Measurements from ENCODE around the gene TNFAIP8L3. TPM values are rescaled to one million over a fixed set of nuclear protein-coding genes. Genes with fewer than 3 reads are reported as not detected.

Gene TNFAIP8L3
- polyA plus RNA-seq, 2 of the 4 experiments (the other 2 are of a cell fraction), result 0.26 to 1.8 TPM

DNA sequence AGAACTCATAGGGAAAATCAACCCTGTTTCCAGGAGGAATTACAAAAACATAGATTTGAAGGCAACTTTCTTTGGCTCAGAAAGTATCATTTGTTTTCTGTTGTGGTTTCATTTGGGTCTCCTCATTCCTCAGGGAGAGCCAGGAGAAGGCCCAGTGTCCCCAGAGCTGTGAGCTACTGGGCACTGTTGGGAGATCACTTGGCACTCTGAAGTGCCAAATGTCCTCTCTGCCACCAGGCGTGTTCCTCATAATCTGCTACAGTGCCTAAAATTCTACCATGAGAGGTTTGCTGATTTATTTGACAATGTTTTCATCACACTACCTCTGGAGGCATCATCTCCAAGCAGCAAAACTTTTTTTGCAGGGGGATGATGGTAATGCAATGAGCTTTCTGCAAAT lies 17.4 kb upstream of the TNFAIP8L3 start:
- H3K4me3 ChIP-seq, result no peak overlapping the region
- ChIA-PET CTCF (interaction anchor here (1.6 kb wide), 1 partner anchor 21 kb away, joined by 4 read pairs; no protein-coding TSS in a partner anchor), POLR2A (no interaction called here)
- ATAC-seq (no peak), DNase-seq (ENCODE audit: low read depth in 1 of 2, low spot score in 1 of 2) (no peak), FAIRE-seq (no peak)
- no peak overlapping the region for H3K27ac ChIP-seq
- no peak overlapping the region for H3K4me2 ChIP-seq
- no peaks in the 10 kb centered on the region for H3K4me1 ChIP-seq
- TF ChIP-seq HDAC2 (IDR thresholded peaks at IDR 0.05) (no peak), MYC (IDR thresholded peaks at IDR 0.05; ENCODE audit: borderline replicate concordance, low read length) (no peak), FOSB (CRISPR knock-in tag; IDR thresholded peaks at IDR 0.05) (no peak), JUN (IDR thresholded peaks at IDR 0.05) (no peak), CBX8 (IDR thresholded peaks at IDR 0.05) (no peak), RCOR1 (IDR thresholded peaks at IDR 0.05; ENCODE audit: low read depth, low read length) (no peak), KDM1A (IDR thresholded peaks at IDR 0.05; ENCODE audit: low read depth) (no peak), MAZ (IDR thresholded peaks at IDR 0.05; ENCODE audit: borderline replicate concordance, low read depth, low read length) (no peak), CBX2 (IDR thresholded peaks at IDR 0.05; ENCODE audit: borderline replicate concordance, low read depth) (no peak), CEBPB (IDR thresholded peaks at IDR 0.05) (no peak)
- no peaks in the 10 kb centered on the region for H3K9me3 ChIP-seq
- WGBS (ENCODE audit: missing lambda C conversion rate), result 96% methylated on average over 1 of the region's 1 CpG

DNA sequence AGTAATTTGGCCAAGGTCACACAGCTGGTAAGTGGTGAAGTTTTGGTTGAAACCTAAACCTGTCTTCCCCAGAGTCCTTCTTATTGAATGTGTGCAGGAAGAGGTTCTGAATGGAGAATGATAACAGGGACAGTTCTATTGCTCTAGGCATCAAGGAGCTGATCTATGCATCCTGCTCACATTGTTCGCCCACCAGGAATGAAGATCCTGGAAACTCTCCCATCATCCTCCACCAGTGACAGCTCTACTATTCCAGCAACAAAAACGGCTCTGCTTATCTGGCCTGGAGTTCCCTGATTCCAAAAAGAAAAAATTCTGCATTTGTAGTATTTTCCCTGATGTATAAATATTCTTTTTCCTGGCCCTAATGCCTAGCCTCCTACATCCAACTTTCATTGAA lies 16.4 kb upstream of the TNFAIP8L3 start:
- H3K4me1 ChIP-seq, result no peaks in the 10 kb centered on the region
- no peak overlapping the region for H3K27ac ChIP-seq
- FAIRE-seq (no peak), DNase-seq (ENCODE audit: low read depth in 1 of 2, low spot score in 1 of 2) (no peak), ATAC-seq (no peak)
- POLR2A ChIA-PET, result no interaction called here
- CTCF ChIA-PET, result interaction anchor here (0.6 to 1.1 kb wide), 3 partner anchors 51 to 272 kb away, joined by 3 to 5 read pairs (median 3); no protein-coding TSS in a partner anchor
- WGBS (ENCODE audit: missing lambda C conversion rate), result 45% methylated on average over 2 of the region's 2 CpGs
- no peaks in the 10 kb centered on the region for H3K9me3 ChIP-seq
- no peak overlapping the region for H3K4me2 ChIP-seq
- no peak overlapping the region for H3K4me3 ChIP-seq
- TF ChIP-seq ZSCAN20 (CRISPR knock-in tag; IDR thresholded peaks at IDR 0.05) (no peak), FOXS1 (CRISPR knock-in tag; IDR thresholded peaks at IDR 0.05) (no peak), ZFP36 (IDR thresholded peaks at IDR 0.05; ENCODE audit: borderline replicate concordance, partially characterized antibody) (no peak), NR3C1 (IDR thresholded peaks at IDR 0.05) (no peak), CHD2 (IDR thresholded peaks at IDR 0.05; ENCODE audit: low read length, partially characterized antibody) (no peak), MYC (IDR thresholded peaks at IDR 0.05; ENCODE audit: borderline replicate concordance, low read length) (no peak), EHF (CRISPR knock-in tag; IDR thresholded peaks at IDR 0.05) (no peak), HOXA7 (CRISPR knock-in tag; IDR thresholded peaks at IDR 0.05) (no peak)
- TF ChIP-seq, protein P1, sequence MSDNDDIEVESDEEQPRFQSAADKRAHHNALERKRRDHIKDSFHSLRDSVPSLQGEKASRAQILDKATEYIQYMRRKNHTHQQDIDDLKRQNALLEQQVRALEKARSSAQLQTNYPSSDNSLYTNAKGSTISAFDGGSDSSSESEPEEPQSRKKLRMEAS (IDR thresholded peaks at IDR 0.05), result no peak

DNA sequence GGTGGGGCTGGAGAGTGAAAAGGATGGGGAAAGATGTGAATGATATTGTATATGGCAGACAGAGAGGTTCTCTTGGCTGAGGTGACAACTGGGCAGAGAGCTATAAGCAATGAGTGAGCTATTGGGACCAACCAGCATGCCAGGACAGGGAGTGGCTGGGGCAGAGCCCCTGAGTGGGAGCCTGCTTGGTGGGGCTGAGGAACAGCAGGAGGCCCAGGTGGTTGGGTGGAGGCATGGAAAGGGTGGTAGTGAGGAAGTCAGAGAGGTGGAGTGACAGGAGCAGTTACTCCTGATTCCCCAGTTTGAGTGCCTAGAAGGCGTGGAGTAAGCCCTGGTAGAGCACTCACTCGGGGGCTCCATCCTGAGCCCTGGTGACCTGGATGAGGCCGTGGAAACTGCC lies 15.5 kb upstream of the TNFAIP8L3 start:
- H3K4me2 ChIP-seq, result no peak overlapping the region
- ChIA-PET POLR2A (no interaction called here), CTCF (interaction anchor here (1.2 to 1.5 kb wide), 2 partner anchors 14 to 23 kb away, joined by 3 to 5 read pairs; no protein-coding TSS in a partner anchor)
- ATAC-seq, result no peak
- no peak for FAIRE-seq
- no peak overlapping the region for H3K27ac ChIP-seq
- no peak for DNase-seq (ENCODE audit: low read depth in 1 of 2, low spot score in 1 of 2)
- WGBS (ENCODE audit: missing lambda C conversion rate), result 55% methylated on average over 3 of the region's 3 CpGs
- H3K4me1 ChIP-seq, result no peaks in the 10 kb centered on the region
- no peaks in the 10 kb centered on the region for H3K9me3 ChIP-seq
- H3K4me3 ChIP-seq, result no peak overlapping the region
- TF ChIP-seq, protein P2, sequence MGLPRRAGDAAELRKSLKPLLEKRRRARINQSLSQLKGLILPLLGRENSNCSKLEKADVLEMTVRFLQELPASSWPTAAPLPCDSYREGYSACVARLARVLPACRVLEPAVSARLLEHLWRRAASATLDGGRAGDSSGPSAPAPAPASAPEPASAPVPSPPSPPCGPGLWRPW (IDR thresholded peaks at IDR 0.05), result no peak
- TF ChIP-seq KDM1A (IDR thresholded peaks at IDR 0.05; ENCODE audit: low read depth), result no peak
- no peak for TF ChIP-seq NPAS2 (CRISPR knock-in tag; IDR thresholded peaks at IDR 0.05; ENCODE audit: borderline replicate concordance)
- TF ChIP-seq, protein P3, sequence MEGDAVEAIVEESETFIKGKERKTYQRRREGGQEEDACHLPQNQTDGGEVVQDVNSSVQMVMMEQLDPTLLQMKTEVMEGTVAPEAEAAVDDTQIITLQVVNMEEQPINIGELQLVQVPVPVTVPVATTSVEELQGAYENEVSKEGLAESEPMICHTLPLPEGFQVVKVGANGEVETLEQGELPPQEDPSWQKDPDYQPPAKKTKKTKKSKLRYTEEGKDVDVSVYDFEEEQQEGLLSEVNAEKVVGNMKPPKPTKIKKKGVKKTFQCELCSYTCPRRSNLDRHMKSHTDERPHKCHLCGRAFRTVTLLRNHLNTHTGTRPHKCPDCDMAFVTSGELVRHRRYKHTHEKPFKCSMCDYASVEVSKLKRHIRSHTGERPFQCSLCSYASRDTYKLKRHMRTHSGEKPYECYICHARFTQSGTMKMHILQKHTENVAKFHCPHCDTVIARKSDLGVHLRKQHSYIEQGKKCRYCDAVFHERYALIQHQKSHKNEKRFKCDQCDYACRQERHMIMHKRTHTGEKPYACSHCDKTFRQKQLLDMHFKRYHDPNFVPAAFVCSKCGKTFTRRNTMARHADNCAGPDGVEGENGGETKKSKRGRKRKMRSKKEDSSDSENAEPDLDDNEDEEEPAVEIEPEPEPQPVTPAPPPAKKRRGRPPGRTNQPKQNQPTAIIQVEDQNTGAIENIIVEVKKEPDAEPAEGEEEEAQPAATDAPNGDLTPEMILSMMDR (IDR thresholded peaks at IDR 0.05), result no peak
- TF ChIP-seq CHD2 (IDR thresholded peaks at IDR 0.05; ENCODE audit: low read length, partially characterized antibody), result no peak
- TF ChIP-seq EHF (CRISPR knock-in tag; IDR thresholded peaks at IDR 0.05), result no peak
- TF ChIP-seq SREBF2 (IDR thresholded peaks at IDR 0.05), result no peak
- no peak for TF ChIP-seq JUNB (IDR thresholded peaks at IDR 0.05)
- no peak for TF ChIP-seq CBX8 (IDR thresholded peaks at IDR 0.05)
- no peak for TF ChIP-seq NR3C1 (IDR thresholded peaks at IDR 0.05)
- TF ChIP-seq FOXS1 (CRISPR knock-in tag; IDR thresholded peaks at IDR 0.05), result no peak
- TF ChIP-seq, protein P4, sequence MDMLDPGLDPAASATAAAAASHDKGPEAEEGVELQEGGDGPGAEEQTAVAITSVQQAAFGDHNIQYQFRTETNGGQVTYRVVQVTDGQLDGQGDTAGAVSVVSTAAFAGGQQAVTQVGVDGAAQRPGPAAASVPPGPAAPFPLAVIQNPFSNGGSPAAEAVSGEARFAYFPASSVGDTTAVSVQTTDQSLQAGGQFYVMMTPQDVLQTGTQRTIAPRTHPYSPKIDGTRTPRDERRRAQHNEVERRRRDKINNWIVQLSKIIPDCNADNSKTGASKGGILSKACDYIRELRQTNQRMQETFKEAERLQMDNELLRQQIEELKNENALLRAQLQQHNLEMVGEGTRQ (IDR thresholded peaks at IDR 0.05), result no peak
- TF ChIP-seq RCOR1 (IDR thresholded peaks at IDR 0.05; ENCODE audit: low read depth, low read length), result no peak
